Ishikawa (cell line): ENCODE results near the gene MTHFD1.

Experiments
- CEBPB ChIP-seq: IDR thresholded peaks from 2 replicates; pipeline ENCODE4 v1.6.1; 2012
- CREB1 ChIP-seq: IDR thresholded peaks from 2 replicates; pipeline ENCODE4 v1.6.1; 2012; ENCODE audit warnings: low read depth
- EGR1 ChIP-seq: IDR thresholded peaks from 2 replicates; pipeline ENCODE4 v1.6.1; 2012
- EP300 ChIP-seq: IDR thresholded peaks from 2 replicates; pipeline ENCODE4 v1.6.1; 2012; ENCODE audit warnings: borderline replicate concordance
- FOXM1 ChIP-seq: IDR thresholded peaks from 2 replicates; pipeline ENCODE4 v1.6.1; 2012; ENCODE audit warnings: low read depth, borderline replicate concordance
- NFIC ChIP-seq: IDR thresholded peaks from 2 replicates; pipeline ENCODE4 v1.6.1; 2012
- RAD21 ChIP-seq: IDR thresholded peaks from 2 replicates; pipeline ENCODE4 v1.6.1; 2012; ENCODE audit warnings: low read depth
- TAF1 ChIP-seq: IDR thresholded peaks from 2 replicates; pipeline ENCODE4 v1.6.1; 2012; ENCODE audit warnings: low read depth, mild to moderate bottlenecking
- TCF12 ChIP-seq: IDR thresholded peaks from 2 replicates; pipeline ENCODE4 v1.6.1; 2012; ENCODE audit warnings: low read depth
- TEAD4 ChIP-seq: IDR thresholded peaks from 2 replicates; pipeline ENCODE4 v1.6.1; 2012
- YY1 ChIP-seq: IDR thresholded peaks from 2 replicates; pipeline ENCODE4 v1.6.1; 2012; ENCODE audit warnings: low read depth
- ZBTB7A ChIP-seq: IDR thresholded peaks from 2 replicates; pipeline ENCODE4 v1.6.1; 2012; ENCODE audit warnings: low read depth
- TF ChIP-seq, protein P1 (sequence below): IDR thresholded peaks from 2 replicates; pipeline ENCODE4 v1.6.1; 2012; ENCODE audit warnings: low read depth, mild to moderate bottlenecking
- TF ChIP-seq, protein P2 (sequence below): IDR thresholded peaks from 2 replicates; pipeline ENCODE4 v1.6.1; 2012
- TF ChIP-seq, protein P3 (sequence below): IDR thresholded peaks from 2 replicates; pipeline ENCODE4 v1.6.1; 2012

MTHFD1 gene

DNA sequence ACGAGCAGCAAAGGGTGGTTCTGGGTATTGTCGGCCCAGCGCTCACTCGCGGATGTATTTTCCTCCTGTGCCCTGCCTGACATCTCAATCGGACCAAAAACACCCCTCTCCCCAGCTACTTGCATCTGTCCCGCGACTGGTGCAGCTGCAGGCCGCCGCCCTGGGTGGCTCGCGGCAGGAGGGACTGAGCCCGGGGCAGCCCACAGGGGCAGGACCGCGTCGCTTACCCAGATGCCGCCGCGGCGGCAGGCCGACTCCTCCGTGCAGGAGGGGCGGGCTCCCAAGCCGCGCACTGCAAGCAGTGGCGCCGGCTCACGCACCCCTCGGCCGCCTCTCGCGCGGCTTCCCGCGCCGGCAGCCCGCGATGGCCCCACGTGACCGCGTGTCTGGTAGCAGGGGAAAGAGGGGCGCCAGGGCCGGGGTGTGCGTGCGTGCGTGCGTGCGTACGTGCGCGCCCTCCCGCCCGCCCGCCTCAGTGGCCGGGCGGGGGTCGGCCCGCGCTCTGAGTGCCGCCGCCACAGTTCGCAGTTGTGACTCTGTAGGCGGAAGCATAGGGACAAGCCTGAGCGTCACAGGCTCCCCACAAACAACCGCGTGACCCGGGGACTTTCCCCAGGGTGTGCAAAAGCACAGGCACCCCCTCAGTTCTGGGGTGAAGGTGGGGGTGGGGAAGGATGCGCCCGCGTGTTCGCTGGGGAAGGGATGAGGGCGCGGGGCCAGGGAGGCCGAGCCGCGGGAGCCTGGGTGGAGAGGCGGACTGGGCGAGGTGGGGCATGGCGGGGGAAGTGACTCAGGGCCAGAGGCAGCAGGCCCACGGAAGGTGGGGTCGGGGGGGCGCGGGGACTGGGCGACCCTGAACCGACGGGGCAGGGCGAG is 115.5 kb downstream of the MTHFD1 start, which contains the start of gene ZBTB25:
Gene ZBTB25, minus strand, starts transcription at position 405 of the 876 bp plus-strand sequence. CDS start 13,305 bp downstream, outside the sequence.
- TF ChIP-seq EP300 = no peak
- 0 out of 2 replicates have a peak, but pooled peaks have one; percentile 8 for TF ChIP-seq CREB1
- TF ChIP-seq, protein P1, sequence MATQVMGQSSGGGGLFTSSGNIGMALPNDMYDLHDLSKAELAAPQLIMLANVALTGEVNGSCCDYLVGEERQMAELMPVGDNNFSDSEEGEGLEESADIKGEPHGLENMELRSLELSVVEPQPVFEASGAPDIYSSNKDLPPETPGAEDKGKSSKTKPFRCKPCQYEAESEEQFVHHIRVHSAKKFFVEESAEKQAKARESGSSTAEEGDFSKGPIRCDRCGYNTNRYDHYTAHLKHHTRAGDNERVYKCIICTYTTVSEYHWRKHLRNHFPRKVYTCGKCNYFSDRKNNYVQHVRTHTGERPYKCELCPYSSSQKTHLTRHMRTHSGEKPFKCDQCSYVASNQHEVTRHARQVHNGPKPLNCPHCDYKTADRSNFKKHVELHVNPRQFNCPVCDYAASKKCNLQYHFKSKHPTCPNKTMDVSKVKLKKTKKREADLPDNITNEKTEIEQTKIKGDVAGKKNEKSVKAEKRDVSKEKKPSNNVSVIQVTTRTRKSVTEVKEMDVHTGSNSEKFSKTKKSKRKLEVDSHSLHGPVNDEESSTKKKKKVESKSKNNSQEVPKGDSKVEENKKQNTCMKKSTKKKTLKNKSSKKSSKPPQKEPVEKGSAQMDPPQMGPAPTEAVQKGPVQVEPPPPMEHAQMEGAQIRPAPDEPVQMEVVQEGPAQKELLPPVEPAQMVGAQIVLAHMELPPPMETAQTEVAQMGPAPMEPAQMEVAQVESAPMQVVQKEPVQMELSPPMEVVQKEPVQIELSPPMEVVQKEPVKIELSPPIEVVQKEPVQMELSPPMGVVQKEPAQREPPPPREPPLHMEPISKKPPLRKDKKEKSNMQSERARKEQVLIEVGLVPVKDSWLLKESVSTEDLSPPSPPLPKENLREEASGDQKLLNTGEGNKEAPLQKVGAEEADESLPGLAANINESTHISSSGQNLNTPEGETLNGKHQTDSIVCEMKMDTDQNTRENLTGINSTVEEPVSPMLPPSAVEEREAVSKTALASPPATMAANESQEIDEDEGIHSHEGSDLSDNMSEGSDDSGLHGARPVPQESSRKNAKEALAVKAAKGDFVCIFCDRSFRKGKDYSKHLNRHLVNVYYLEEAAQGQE = 0 out of 2 replicates have a peak, but pooled peaks have one; percentile 17
- TF ChIP-seq RAD21 = no peak
- TF ChIP-seq ZBTB7A = peak; percentile 99; the same call in 1 of the 2 replicates
- TF ChIP-seq, protein P2, sequence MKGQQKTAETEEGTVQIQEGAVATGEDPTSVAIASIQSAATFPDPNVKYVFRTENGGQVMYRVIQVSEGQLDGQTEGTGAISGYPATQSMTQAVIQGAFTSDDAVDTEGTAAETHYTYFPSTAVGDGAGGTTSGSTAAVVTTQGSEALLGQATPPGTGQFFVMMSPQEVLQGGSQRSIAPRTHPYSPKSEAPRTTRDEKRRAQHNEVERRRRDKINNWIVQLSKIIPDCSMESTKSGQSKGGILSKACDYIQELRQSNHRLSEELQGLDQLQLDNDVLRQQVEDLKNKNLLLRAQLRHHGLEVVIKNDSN = peak; percentile 95
- TF ChIP-seq FOXM1 = no peak
- TF ChIP-seq TEAD4 = peak; percentile 4; the same call in 1 of the 2 replicates
- TF ChIP-seq NFIC = peak; percentile 37; the same call in 1 of the 2 replicates
- peak; percentile 67 for TF ChIP-seq TAF1
- TF ChIP-seq CEBPB = no peak
- TF ChIP-seq, protein P3, sequence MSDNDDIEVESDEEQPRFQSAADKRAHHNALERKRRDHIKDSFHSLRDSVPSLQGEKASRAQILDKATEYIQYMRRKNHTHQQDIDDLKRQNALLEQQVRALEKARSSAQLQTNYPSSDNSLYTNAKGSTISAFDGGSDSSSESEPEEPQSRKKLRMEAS = peak; percentile 86
- peak; percentile 34; the same call in 1 of the 2 replicates for TF ChIP-seq EGR1
- no peak; the same call in 1 of the 2 replicates for TF ChIP-seq TCF12
- 0 out of 2 replicates have a peak, but pooled peaks have one; percentile 20 for TF ChIP-seq YY1

DNA sequence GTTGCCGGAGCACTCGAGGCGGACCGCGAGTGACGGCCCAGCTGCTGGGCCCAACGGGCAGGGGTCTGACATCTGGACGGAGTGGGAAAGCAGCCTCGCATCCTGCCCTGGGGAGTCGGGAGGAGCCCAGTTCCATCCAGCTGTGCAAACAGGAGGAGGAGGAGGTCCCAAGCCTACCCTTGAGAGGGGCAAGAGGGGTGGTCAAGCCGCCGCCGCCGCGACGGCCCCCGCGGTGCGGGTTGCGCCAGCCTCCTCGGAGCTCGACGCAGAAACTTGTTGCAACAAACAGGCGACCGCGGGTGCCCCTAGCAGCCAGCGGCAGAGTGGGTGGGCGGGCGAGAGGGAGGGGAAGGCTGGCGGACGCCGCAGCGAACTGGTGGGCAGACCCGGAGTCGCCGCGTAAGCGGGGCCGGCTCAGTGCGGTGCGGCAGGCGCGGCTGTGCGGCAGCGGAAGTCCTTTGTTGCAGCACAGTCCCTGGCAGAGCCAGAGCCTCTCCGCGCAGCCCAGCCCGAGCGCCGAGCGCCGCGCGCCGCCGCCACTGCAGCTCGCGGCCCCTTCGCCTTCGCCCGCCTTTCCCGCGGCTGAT is 116.2 kb downstream of the MTHFD1 start, which contains the start of gene ZBTB1:
Gene ZBTB1, plus strand, starts transcription at position 461 of the 587 bp plus-strand sequence. CDS start 16,735 bp downstream, outside the sequence.
- TF ChIP-seq CREB1 (no peak; the same call in none of the 2 replicates), TCF12 (no peak; the same call in 1 of the 2 replicates), RAD21 (no peak), FOXM1 (no peak), TEAD4 (no peak), ZBTB7A (peak; percentile 93), TAF1 (peak; percentile 55), YY1 (no peak), EGR1 (peak; percentile 66; the same call in 1 of the 2 replicates), CEBPB (peak; percentile 52), NFIC (no peak; the same call in 1 of the 2 replicates), EP300 (peak; percentile 42; the same call in 1 of the 2 replicates)
- TF ChIP-seq, protein P3 = no peak; the same call in none of the 2 replicates
- TF ChIP-seq, protein P2 = no peak
- TF ChIP-seq, protein P1 = no peak

DNA sequence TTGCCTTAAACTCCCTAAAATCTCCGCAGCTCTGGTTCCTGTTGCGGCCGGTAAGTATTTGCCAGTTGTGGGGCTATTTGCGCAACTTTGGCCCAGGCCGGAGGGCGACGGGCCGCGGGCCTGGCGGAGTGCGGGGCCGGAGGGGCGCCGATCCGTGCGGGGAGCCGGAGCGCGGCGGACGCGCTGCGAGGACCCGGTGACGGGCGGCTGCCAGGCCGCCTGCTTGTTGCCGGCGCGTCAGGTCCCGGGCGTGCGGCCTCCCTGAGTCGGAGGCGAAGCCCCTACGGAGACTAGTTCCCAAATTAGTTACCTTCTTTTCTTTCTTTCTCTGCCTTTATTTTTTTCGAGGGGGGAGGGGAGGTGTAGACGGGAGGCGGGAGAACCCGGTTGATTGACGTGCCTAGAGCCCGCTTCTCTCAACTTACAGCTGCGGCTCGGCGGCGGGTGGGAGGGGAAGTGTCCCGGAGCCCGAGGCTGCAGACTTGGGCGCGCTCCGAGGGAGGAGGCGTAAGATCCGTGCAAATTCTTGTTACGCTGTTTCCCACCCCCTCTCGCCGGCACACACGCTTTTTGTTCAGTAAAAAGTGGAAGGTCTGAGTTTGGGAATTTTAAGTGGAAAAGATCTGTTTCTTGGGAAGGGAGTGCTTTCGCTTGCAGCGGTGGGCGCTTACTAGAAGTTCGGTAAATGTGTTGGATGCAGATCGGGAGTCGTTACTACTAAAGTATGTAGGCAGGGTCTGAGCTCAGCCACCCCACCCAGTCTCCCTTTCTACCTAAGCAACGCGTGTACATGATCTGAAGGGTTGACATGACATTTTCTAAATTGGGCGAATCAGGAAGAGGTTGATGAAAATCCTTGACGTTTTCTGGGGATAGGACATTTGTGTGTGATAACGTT is 117.0 kb downstream of the MTHFD1 start:
- TF ChIP-seq RAD21 (no peak), TAF1 (peak; percentile 21; the same call in 1 of the 2 replicates), CEBPB (0 out of 2 replicates have a peak, but pooled peaks have one; percentile 35), TEAD4 (no peak), EP300 (no peak), FOXM1 (no peak), YY1 (0 out of 2 replicates have a peak, but pooled peaks have one; percentile 10), EGR1 (no peak), ZBTB7A (no peak), CREB1 (no peak), TCF12 (no peak; the same call in 1 of the 2 replicates), NFIC (no peak)
- TF ChIP-seq, protein P1 = no peak
- TF ChIP-seq, protein P2 = no peak
- TF ChIP-seq, protein P3 = peak; percentile 1; the same call in 1 of the 2 replicates
